ENCODE measurements around the gene WNT4.

DNA sequence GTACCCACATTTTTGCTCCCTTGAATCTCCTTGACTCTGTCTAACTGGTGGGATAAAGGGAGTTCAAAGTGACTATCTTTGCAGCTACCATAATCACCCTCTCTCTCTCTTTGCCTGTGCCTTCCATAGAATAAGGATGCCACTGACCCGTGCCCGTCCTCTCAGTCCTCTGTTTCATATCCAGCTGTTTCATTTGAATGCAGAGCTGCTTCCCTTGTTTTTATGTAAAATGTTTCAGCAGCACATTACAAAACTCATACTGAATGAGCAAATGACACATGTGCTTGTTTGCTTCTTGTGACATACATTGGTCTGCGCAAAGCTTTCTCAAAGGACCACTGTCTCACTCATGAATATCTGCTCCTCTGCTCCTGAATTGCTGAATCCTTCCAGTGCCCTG lies 52.0 kb downstream of the WNT4 start:
- no peak for TF ChIP-seq POLR2A (IDR thresholded peaks at IDR 0.05)
- TF ChIP-seq, protein P1, sequence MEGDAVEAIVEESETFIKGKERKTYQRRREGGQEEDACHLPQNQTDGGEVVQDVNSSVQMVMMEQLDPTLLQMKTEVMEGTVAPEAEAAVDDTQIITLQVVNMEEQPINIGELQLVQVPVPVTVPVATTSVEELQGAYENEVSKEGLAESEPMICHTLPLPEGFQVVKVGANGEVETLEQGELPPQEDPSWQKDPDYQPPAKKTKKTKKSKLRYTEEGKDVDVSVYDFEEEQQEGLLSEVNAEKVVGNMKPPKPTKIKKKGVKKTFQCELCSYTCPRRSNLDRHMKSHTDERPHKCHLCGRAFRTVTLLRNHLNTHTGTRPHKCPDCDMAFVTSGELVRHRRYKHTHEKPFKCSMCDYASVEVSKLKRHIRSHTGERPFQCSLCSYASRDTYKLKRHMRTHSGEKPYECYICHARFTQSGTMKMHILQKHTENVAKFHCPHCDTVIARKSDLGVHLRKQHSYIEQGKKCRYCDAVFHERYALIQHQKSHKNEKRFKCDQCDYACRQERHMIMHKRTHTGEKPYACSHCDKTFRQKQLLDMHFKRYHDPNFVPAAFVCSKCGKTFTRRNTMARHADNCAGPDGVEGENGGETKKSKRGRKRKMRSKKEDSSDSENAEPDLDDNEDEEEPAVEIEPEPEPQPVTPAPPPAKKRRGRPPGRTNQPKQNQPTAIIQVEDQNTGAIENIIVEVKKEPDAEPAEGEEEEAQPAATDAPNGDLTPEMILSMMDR (IDR thresholded peaks at IDR 0.05) = no peak

Measured in heart left ventricle (tissue), 13 donors.